Left ventricle myocardium inferior (tissue), 1 donor: ENCODE measurements around the gene RCOR3. TPM values are rescaled to one million over a fixed set of nuclear protein-coding genes. Genes with fewer than 3 reads are reported as not detected.

Experiments used
- DNase-seq: peaks from one replicate; pipeline ENCODE4 v3.0.0-alpha.2; 2020
- H3K27ac ChIP-seq: fragments of 200-600 bp; replicated peaks from 2 replicates; pipeline ENCODE4 v1.8.0; 2021
- H3K27me3 ChIP-seq: fragments of 200-600 bp; 2 replicates; pipeline ENCODE4 v1.8.0; 2021; ENCODE audit warnings: low read depth
- H3K36me3 ChIP-seq: fragments of 200-600 bp; 2 replicates; pipeline ENCODE4 v1.8.0; 2021
- H3K4me1 ChIP-seq: fragments of 200-600 bp; 2 replicates; pipeline ENCODE4 v1.8.0; 2021
- H3K4me3 ChIP-seq: fragments of 200-600 bp; 2 replicates; pipeline ENCODE4 v1.8.0; 2021; ENCODE audit warnings: mild to moderate bottlenecking, moderate library complexity
- H3K9me3 ChIP-seq: fragments of 200-600 bp; replicated peaks from 2 replicates; pipeline ENCODE4 v1.8.0; 2021
- CTCF ChIP-seq: fragments of 200-600 bp; IDR thresholded peaks from 2 replicates; pipeline ENCODE4 v1.8.0; 2021; ENCODE audit warnings: antibody characterized with exemption, mild to moderate bottlenecking, borderline replicate concordance
- intact Hi-C: fragments of 100-400 bp; cut with micrococcal nuclease; formaldehyde crosslinking; loops from one replicate; pipeline ENCODE4 v1.11.0; 2022
- long read RNA-seq: library from polyadenylated mRNA; unstranded; transcript quantifications from one replicate; pipeline ENCODE4 v2.0.0, GENCODE V29; 2021
- total RNA-seq: library from RNA; stranded (reverse); fragmentation: NEBNext Ultra II Directional; extraction: Animal tissue kit (Norgen Biotek cat#: 25700); gene quantifications from one replicate; pipeline ENCODE4 v1.2.1, GENCODE V29; 2021
- donor health status: DM: no; HTN: yes; CAD: no; lungs with severe emphysema.

RCOR3 gene
- 48.3 TPM for total RNA-seq
- long read RNA-seq, full-length matches to known transcripts = 33 of 54 reads
- long read RNA-seq, partial matches to known transcripts = 1 of 54 reads
- long read RNA-seq, other reads (novel, unspliced or antisense) = 20 of 54 reads

DNA sequence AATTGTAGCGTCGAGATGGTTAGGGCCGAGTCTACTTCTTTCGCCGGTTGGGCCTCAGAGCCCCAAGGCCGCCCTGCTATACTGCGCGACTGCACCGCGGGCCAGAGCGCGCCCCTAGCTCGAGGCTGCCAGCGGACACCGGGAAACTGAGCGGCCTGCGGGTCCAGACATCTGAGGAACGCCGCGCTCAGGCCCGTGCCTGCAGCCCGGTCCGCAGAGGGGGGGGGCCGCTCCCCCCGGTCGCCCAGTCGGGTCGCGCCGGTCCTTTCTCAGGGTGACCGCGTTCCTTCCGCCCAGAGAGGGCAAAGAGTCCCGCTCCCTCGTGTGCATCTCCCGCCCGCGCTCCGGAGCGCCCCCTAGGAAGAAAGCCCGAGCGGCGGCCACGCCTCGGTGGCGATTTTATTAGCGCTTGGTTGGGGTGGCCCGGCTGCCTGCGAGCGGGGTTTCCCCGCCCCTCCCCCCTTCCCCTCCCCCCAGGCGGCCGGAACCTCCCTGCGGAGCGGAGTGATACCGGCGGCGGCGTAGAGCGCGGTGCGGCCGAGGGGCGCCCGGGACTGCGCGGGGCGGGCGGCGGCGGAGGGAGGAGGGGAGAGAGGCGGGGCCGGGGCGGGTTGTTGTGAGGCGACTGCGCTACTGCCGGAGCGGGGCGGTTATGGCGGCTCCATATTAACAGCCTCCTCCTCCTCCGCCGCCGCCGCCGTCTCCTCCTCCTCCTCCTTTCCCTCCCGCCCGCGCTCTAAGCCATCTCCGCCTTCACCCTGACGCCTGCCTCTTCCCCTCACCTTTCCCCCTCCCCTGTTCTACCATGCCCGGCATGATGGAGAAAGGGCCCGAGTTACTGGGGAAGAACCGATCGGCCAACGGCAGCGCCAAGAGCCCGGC is at the start of gene RCOR3:
TSS of gene RCOR3 (plus strand) at position 611 of the 882 bp plus-strand sequence. CDS start at position 806, 195 bp downstream.
- H3K4me1 ChIP-seq = peaks cover 48% of the 10 kb centered on the region
- no peaks in the 10 kb centered on the region for H3K9me3 ChIP-seq
- H3K27me3 ChIP-seq = no peaks in the 10 kb centered on the region
- DNase-seq = peak; percentile 97
- peak within 1 kb of the TSS; percentile 93 for H3K4me3 ChIP-seq
- intact Hi-C loops = no loop called here
- peaks cover 13% of the 10 kb centered on the region for H3K36me3 ChIP-seq
- TF ChIP-seq CTCF = peak; percentile 68
- H3K27ac ChIP-seq = peak within 1 kb of the TSS; percentile 99

- Histone ChIP-seq H3K4me3 (no peak overlapping the region), H3K36me3 (no peaks in the 10 kb centered on the region), H3K9me3 (peaks cover 9% of the 10 kb centered on the region), H3K27ac (no peak overlapping the region), H3K27me3 (peaks cover 5% of the 10 kb centered on the region), H3K4me1 (no peaks in the 10 kb centered on the region)
- TF ChIP-seq CTCF = no peak
- intact Hi-C loops = no loop called here
- no peak for DNase-seq
Observed at GRCh38 chr1:211210052-211210451, 49.1 kb upstream of the RCOR3 start.

DNA sequence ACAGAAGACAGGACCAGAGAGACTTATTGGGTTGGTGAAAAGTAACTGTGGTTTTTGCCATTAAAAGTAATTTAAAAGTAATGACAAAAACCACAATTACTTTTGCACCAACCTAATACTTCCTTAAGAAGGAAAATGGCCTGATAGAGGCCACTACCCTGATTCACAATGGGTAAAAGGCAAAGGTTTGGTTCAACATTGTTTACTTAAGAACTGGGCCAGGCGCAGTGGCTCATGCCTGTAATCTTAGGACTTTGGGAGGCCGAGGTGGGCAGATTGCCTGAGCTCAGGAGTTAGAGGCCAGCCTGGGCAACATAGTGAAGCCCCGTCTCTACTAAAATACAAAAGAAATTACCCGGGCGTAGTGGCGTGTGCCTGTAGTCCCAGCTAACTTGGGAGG is 48.2 kb upstream of the RCOR3 start:
- Histone ChIP-seq H3K9me3 (peaks cover 9% of the 10 kb centered on the region), H3K27me3 (peaks cover 5% of the 10 kb centered on the region), H3K4me1 (no peaks in the 10 kb centered on the region), H3K4me3 (no peak overlapping the region), H3K36me3 (no peaks in the 10 kb centered on the region), H3K27ac (no peak overlapping the region)
- intact Hi-C loops = no loop called here
- no peak for DNase-seq
- TF ChIP-seq CTCF = no peak

- Histone ChIP-seq H3K9me3 (no peaks in the 10 kb centered on the region), H3K36me3 (no peaks in the 10 kb centered on the region), H3K27me3 (no peaks in the 10 kb centered on the region), H3K4me3 (no peak overlapping the region), H3K27ac (no peak overlapping the region), H3K4me1 (no peaks in the 10 kb centered on the region)
- no peak for DNase-seq
- intact Hi-C loops = no loop called here
- no peak for TF ChIP-seq CTCF
Observed at GRCh38 chr1:211213702-211214101, 45.5 kb upstream of the RCOR3 start.

DNA sequence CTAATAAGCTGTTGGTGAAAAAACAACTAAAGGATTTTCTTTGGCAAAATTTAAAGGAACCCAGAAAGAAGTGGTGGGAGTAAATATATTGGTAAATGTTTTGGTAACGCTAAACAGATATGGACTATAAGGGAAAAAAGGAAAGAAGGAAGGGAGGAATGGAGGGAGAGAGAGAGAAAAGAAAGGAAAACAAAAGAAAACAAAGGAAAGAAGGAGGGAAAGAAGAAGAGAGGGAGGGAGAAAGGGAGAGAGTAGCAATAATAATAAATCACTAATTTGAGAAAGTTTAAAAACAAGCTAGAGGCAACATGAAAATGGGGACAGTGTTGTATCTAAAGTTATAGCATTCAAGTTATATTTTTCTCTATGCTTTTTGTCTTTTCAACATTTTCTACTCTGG is 43.6 kb upstream of the RCOR3 start:
- intact Hi-C loops = no loop called here
- no peak for TF ChIP-seq CTCF
- Histone ChIP-seq H3K36me3 (no peaks in the 10 kb centered on the region), H3K27me3 (peaks cover 9% of the 10 kb centered on the region), H3K9me3 (no peaks in the 10 kb centered on the region), H3K4me1 (no peaks in the 10 kb centered on the region), H3K27ac (no peak overlapping the region), H3K4me3 (no peak overlapping the region)
- DNase-seq = no peak
